ENCODE data around the gene MRPS26.

The MRPS26 gene

GRCh38 chr20:3077618-3078134 lies 31.8 kb downstream of the MRPS26 start:
- no peak for DNase-seq

- DNase-seq, result no peak
These were observed 35.1 kb downstream of the MRPS26 start for GRCh38 chr20:3080939-3081388.

DNA sequence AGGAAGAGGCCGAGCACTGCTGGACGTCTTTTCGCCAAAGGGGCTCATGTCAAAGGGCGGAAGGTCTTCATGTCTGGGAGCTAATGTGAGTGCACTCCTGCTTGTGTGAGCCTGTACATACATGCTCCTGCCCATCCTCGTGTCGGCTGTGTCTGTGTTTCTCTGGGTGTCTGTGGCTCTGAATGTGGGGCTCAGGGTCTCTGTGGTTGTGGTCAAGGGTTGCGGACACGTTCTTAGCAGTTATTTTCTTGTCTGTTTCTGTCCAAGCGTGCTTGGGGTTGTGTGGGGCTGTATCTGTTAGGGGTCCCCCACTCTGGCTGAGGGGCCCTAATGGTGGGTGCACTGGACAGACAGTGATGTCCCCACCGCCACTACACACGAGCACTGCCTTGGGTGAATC lies 35.8 kb downstream of the MRPS26 start:
- DNase-seq, result no peak

DNA sequence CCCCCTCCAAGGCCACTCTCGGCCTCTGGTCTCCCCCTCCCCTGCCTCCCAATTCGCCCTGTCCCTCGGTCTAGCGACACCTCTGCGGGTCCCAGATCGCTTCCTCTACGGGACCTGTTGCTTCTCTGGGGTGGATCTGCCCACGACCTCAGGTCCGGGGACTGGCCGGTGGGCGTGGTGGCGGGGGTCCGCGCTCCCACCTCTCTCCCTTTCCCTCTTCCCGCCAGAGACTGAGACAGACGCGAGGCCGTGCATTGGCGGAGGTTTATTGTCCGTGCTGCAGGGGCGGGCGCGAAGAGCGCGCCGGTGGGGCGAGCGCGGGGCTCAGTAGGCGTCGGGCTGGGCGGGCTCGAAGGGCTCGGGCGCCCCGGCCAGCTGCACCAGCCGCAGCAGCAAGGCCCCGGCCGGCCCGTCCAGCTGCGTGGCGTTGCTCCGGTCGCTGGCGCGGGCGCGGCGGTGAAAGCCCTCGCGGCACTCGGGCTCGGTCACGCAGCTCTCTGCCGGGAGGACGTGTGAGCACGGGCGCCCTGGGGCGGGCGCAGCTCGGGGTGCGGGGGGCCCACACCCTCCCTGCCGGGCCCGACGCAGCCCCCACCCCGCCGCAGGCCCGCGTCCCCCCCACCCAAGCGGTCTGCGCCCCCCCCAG lies 36.6 kb downstream of the MRPS26 start:
- no peak for DNase-seq

- no peak for DNase-seq
These were observed 37.4 kb downstream of the MRPS26 start for GRCh38 chr20:3082955-3083952.

- DNase-seq, result no peak
These were observed 38.6 kb downstream of the MRPS26 start, which contains the start of gene AVP for GRCh38 chr20:3084283-3084985. Gene AVP, minus strand, starts transcription at chr20:3084724. Its CDS starts 50 bp downstream, at chr20:3084674.

- DNase-seq, result no peak
These were observed 39.1 kb downstream of the MRPS26 start for GRCh38 chr20:3084986-3085360.

DNA sequence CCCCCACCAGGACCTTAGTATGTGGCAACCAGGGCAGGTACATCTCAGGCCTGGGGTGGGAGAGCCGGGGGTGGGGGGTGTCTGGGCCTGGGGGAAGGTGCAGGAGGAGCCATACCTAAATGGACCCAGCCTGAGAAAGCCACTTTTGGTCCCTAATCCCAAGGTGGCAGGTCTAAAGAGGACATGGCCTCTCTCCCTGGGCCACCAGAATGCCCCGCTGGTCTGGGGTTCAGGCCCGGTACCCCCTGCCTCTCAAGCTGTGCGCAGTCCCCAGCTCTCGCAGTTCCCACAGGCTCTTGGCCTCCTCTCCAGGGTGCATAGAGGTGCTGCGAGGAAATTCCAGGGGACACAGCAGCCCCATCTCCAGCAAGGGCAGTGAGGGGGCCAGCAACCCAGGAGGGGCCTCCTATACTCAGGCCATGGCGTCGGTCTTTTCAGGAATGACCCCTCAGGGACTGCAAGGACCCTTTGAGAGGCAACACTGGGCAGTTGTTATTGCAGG lies 39.8 kb downstream of the MRPS26 start:
- DNase-seq, result no peak

GRCh38 chr20:3088031-3088430 lies 42.2 kb downstream of the MRPS26 start:
- DNase-seq, result no peak

GRCh38 chr20:3090565-3090964 lies 44.7 kb downstream of the MRPS26 start:
- DNase-seq, result no peak

DNA sequence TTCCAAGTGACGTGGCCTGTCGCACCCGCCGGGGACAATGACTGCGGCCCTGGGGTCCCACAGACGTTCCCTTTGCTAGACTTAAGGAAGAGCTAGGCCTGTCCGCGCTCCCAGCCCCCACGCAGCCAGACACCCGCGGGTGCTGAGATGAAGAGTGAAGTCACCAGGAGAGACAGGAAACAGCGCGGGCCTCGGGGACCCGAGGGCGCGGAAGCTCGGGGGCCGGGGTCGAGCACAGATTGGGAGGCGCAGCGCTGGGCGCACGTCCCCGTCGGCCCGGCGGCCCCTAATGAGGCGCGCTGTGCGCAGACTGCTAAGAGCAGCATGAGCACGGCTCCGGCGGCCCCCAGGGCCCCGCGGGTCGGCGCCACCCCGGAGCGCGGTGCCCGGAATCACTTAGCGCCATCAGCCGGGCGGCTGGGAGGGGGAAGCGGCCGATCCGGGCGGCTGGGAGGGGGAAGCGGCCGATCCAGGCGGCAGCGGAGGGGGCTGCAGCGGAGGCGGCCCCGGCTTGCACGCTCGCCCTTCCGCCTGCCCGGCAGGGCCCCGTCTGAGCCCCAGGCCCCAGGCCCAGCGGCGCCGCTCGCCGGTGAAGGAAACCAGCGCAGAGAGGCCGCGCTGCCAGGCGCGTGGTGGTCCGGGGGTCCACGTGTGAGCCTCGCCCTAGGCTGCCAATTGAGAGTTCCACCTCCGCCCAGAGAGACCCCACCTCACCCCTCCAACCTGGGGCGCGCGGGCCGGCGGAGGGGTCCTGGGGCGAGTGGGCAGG lies 46.9 kb downstream of the MRPS26 start:
- DNase-seq, result peak in 1 of 2 donors; percentile 34

GRCh38 chr20:3093861-3094361 lies 48.1 kb downstream of the MRPS26 start:
- DNase-seq, result no peak

GRCh38 chr20:3094848-3095629 lies 49.2 kb downstream of the MRPS26 start:
- no peak for DNase-seq

Measured in stimulated activated CD4-positive, alpha-beta T cell treated with anti-CD3 and anti-CD28 coated beads, Interleukin-2, amount 100 ng/mL, for 48 hours (primary cell).